SK-N-SH (cell line): ENCODE measurements around the gene CBLL2. TPM values are rescaled to one million over a fixed set of nuclear protein-coding genes. Genes with fewer than 3 reads are reported as not detected.

Source experiments
- CTCF ChIA-PET: fragments of 300-600, 350-600 bp; formaldehyde crosslinking; extraction: SDS; loops from one replicate; lab custom pipeline; 2021; lab: Yijun Ruan, JAX
- POLR2A ChIA-PET: fragments of 350-600 bp; sonication (Branson Sonifier 250); formaldehyde crosslinking; extraction: SDS; loops from one replicate; lab custom pipeline; 2020; ENCODE audit warnings: antibody characterized with exemption, inconsistent platforms; lab: Yijun Ruan, JAX
- DNase-seq: peaks from one replicate; pipeline ENCODE4 v3.0.0; 2012
- H2AFZ ChIP-seq: fragments of 200-600 bp; sonication (generic); 2 replicates; pipeline ENCODE4 v1.8.1; 2016; ENCODE audit warnings: antibody characterized with exemption, mild to moderate bottlenecking, low read depth
- H3F3A ChIP-seq: fragments of 200-600 bp; sonication (generic); replicated peaks from 2 replicates; pipeline ENCODE3; 2016; ENCODE audit warnings: antibody characterized with exemption, mild to moderate bottlenecking; ENCODE audit not compliant: insufficient read depth
- H3K27ac ChIP-seq, 2 experiments: fragments of 200-500 bp in 1 of 2; fragments of 200-600 bp in 1 of 2; sonication (Bioruptor generic) in 1 of 2; sonication (generic), shearing (Covaris generic) in 1 of 2; 2 replicates each; pipeline versions ENCODE4 v1.5.1 to v1.6.1; 2014 to 2016; ENCODE audit warnings: low read depth in 2 of 2, inconsistent platforms in 1 of 2, low read length in 1 of 2, mild to moderate bottlenecking in 1 of 2, mixed read lengths in 1 of 2
- H3K27me3 ChIP-seq: fragments of 200-600 bp; sonication (generic), shearing (Covaris generic); 2 replicates; pipeline ENCODE4 v1.6.1; 2016; ENCODE audit warnings: mixed run types; ENCODE audit not compliant: insufficient read depth
- H3K36me3 ChIP-seq, 2 experiments: fragments of 200-500 bp in 1 of 2; fragments of 200-600 bp in 1 of 2; sonication (Bioruptor generic) in 1 of 2; sonication (generic) in 1 of 2; replicated peaks in 1 of 2; 2 replicates each; pipeline versions ENCODE3 to v1.5.1; 2014 to 2016; ENCODE audit warnings: low read length in 1 of 2, mild to moderate bottlenecking in 1 of 2; ENCODE audit not compliant: insufficient read depth in 2 of 2, control insufficient read depth in 1 of 2
- H3K4me1 ChIP-seq, 2 experiments: fragments of 200-500 bp in 1 of 2; fragments of 200-600 bp in 1 of 2; sonication (Bioruptor generic) in 1 of 2; sonication (generic), shearing (Covaris generic) in 1 of 2; 2 replicates each; pipeline versions ENCODE4 v1.5.1 to v1.6.1; 2014 to 2016; ENCODE audit warnings: low read depth in 1 of 2, low read length in 1 of 2, mixed run types in 1 of 2; ENCODE audit not compliant: insufficient read depth in 2 of 2, control insufficient read depth in 1 of 2
- H3K4me2 ChIP-seq: fragments of 200-600 bp; sonication (generic), shearing (Covaris generic); 2 replicates; pipeline ENCODE4 v1.6.1; 2017; ENCODE audit warnings: mixed run types
- H3K4me3 ChIP-seq, 2 experiments: fragments of 200-500 bp in 1 of 2; fragments of 200-600 bp in 1 of 2; sonication (Bioruptor generic) in 1 of 2; sonication (generic), shearing (Covaris generic) in 1 of 2; 2 replicates each; pipeline versions ENCODE4 v1.5.1 to v1.8.1; 2014 to 2016; ENCODE audit warnings: low read depth in 2 of 2, inconsistent platforms in 1 of 2, low read length in 1 of 2, mild to moderate bottlenecking in 1 of 2, mixed read lengths in 1 of 2, moderate library complexity in 1 of 2
- H3K79me2 ChIP-seq: fragments of 200-600 bp; sonication (generic); 2 replicates; pipeline ENCODE4 v1.8.1; 2017; ENCODE audit warnings: mild to moderate bottlenecking; ENCODE audit not compliant: insufficient read depth
- H3K9ac ChIP-seq: fragments of 200-600 bp; sonication (generic); 2 replicates; pipeline ENCODE4 v1.6.1; 2017; ENCODE audit warnings: mixed run types
- H3K9me2 ChIP-seq: fragments of 200-600 bp; sonication (generic); 2 replicates; pipeline ENCODE4 v1.6.1; 2017; ENCODE audit warnings: mixed run types
- H3K9me3 ChIP-seq: fragments of 200-600 bp; sonication (generic); 2 replicates; pipeline ENCODE4 v1.6.1; 2017; ENCODE audit warnings: mixed run types, mild to moderate bottlenecking, moderate library complexity
- H4K20me1 ChIP-seq: fragments of 200-600 bp; sonication (generic); 2 replicates; pipeline ENCODE4 v1.6.1; 2017; ENCODE audit warnings: mild to moderate bottlenecking, mixed run types; ENCODE audit not compliant: insufficient read depth
- ELF1 ChIP-seq: IDR thresholded peaks from 2 replicates; pipeline ENCODE4 v1.4.0; 2012
- EZH2phosphoT487 ChIP-seq: fragments of 200-600 bp; sonication (generic); IDR thresholded peaks from 2 replicates; pipeline ENCODE4 v1.6.1; 2017; ENCODE audit warnings: low read depth, mixed run types, mild to moderate bottlenecking, antibody characterized with exemption, moderate library complexity, borderline replicate concordance
- GATA2 ChIP-seq: sonication (generic); formaldehyde crosslinking; IDR thresholded peaks from 2 replicates; pipeline ENCODE4 v1.5.0; 2020; ENCODE audit warnings: mild to moderate bottlenecking, missing genetic modification reagents
- IRF3 ChIP-seq: fragments of 150-350 bp; IDR thresholded peaks from 2 replicates; pipeline ENCODE4 v1.6.1; 2016; ENCODE audit warnings: mild to moderate bottlenecking, low read depth, low read length
- NFIC ChIP-seq: IDR thresholded peaks from 2 replicates; pipeline ENCODE4 v1.4.0; 2012; ENCODE audit warnings: borderline replicate concordance
- RCOR1 ChIP-seq: fragments of 150-350 bp; IDR thresholded peaks from 2 replicates; pipeline ENCODE4 v1.6.1; 2017; ENCODE audit warnings: antibody characterized with exemption, low read length
- RXRA ChIP-seq: IDR thresholded peaks from 2 replicates; pipeline ENCODE4 v1.4.0; 2012; ENCODE audit warnings: low read depth, mild to moderate bottlenecking, borderline replicate concordance
- TCF12 ChIP-seq: IDR thresholded peaks from 2 replicates; pipeline ENCODE4 v1.4.0; 2012
- USF2 ChIP-seq: fragments of 150-350 bp; IDR thresholded peaks from 2 replicates; pipeline ENCODE4 v1.6.1; 2017; ENCODE audit warnings: antibody characterized with exemption, low read length, low read depth, borderline replicate concordance
- ZBTB33 ChIP-seq: IDR thresholded peaks from 2 replicates; pipeline ENCODE4 v1.4.0; 2012; ENCODE audit warnings: low read depth, borderline replicate concordance
- WGBS: methylation state at CpG from one replicate; pipeline ENCODE4 v1.1.6; 2017; ENCODE audit warnings: low lambda C conversion rate; 5-methylcytosine and 5-hydroxymethylcytosine counted together
- polyA plus RNA-seq, 3 experiments: library from polyadenylated mRNA; depleted of rRNA; stranded (reverse); fragments of >200 nt; gene quantifications; 2 replicates each; pipeline ENCODE4 v1.2.3, GENCODE V29; 2012
- TF ChIP-seq, protein P1 (sequence below): IDR thresholded peaks from 2 replicates; pipeline ENCODE4; 2012
- TF ChIP-seq, protein P2 (sequence below): fragments of 200-600 bp; sonication (generic); IDR thresholded peaks from 2 replicates; pipeline ENCODE4 v1.6.1; 2017; ENCODE audit warnings: antibody characterized with exemption, mild to moderate bottlenecking, moderate library complexity

Gene CBLL2
- polyA plus RNA-seq, 1 of the 3 experiments (the other 2 are of a cell fraction), result not detected

DNA sequence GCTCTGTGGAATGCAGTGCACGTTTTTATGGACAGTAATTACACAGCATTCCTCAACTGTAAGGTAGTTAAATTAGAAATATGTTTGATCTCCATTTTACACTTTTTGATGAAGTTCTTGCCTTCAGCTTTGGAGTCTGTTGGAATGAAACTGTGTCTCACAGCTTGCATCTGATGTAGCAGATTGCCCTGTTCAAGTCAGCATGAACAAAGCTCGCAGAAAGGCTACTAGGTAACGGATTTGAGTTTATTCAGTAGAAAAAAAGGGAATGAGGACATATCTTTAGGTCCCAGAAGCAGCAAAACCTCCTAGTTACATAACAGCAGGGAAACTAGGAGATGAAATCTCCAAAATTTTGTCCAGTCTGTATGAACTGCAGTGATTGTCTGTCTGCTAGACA lies 24.3 kb upstream of the CBLL2 start:
- Histone ChIP-seq H2AFZ (no peak overlapping the region), H3K9me3 (no peaks in the 10 kb centered on the region), H3K4me2 (no peak overlapping the region), H3K9ac (no peak overlapping the region), H3K4me1 (0 out of 4 replicates have a peak, but pooled peaks cover 0 to 7% of the 10 kb centered on the region in 2 experiments), H3K36me3 (no peaks in the 10 kb centered on the region), H3K79me2 (no peaks in the 10 kb centered on the region), H3K9me2 (no peaks in the 10 kb centered on the region), H4K20me1 (no peaks in the 10 kb centered on the region)
- no peak for DNase-seq
- CTCF ChIA-PET, result interaction anchor here (1.6 kb wide), 1 partner anchor 263 kb away, joined by 3 read pairs; no protein-coding TSS in a partner anchor
- TF ChIP-seq EZH2phosphoT487, result no peak
- TF ChIP-seq USF2, result no peak
- no peak for TF ChIP-seq GATA2 (CRISPR knock-in tag)
- no peak for TF ChIP-seq ELF1
- no peak for TF ChIP-seq RCOR1
- TF ChIP-seq, protein P1, sequence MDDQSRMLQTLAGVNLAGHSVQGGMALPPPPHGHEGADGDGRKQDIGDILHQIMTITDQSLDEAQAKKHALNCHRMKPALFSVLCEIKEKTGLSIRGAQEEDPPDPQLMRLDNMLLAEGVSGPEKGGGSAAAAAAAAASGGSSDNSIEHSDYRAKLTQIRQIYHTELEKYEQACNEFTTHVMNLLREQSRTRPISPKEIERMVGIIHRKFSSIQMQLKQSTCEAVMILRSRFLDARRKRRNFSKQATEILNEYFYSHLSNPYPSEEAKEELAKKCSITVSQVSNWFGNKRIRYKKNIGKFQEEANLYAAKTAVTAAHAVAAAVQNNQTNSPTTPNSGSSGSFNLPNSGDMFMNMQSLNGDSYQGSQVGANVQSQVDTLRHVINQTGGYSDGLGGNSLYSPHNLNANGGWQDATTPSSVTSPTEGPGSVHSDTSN, result no peak
- TF ChIP-seq, protein P2, sequence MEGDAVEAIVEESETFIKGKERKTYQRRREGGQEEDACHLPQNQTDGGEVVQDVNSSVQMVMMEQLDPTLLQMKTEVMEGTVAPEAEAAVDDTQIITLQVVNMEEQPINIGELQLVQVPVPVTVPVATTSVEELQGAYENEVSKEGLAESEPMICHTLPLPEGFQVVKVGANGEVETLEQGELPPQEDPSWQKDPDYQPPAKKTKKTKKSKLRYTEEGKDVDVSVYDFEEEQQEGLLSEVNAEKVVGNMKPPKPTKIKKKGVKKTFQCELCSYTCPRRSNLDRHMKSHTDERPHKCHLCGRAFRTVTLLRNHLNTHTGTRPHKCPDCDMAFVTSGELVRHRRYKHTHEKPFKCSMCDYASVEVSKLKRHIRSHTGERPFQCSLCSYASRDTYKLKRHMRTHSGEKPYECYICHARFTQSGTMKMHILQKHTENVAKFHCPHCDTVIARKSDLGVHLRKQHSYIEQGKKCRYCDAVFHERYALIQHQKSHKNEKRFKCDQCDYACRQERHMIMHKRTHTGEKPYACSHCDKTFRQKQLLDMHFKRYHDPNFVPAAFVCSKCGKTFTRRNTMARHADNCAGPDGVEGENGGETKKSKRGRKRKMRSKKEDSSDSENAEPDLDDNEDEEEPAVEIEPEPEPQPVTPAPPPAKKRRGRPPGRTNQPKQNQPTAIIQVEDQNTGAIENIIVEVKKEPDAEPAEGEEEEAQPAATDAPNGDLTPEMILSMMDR, result no peak
- TF ChIP-seq RXRA, result no peak
- TF ChIP-seq, all 33 proteins: peak for 0
- WGBS, result 40% methylated on average over 3 of the region's 3 CpGs
- POLR2A ChIA-PET, result no interaction called here
- no peak overlapping the region for H3K27ac ChIP-seq
- H3K27me3 ChIP-seq, result no peaks in the 10 kb centered on the region
- peaks cover 21% of the 10 kb centered on the region for H3F3A ChIP-seq
- no peak overlapping the region for H3K4me3 ChIP-seq

DNA sequence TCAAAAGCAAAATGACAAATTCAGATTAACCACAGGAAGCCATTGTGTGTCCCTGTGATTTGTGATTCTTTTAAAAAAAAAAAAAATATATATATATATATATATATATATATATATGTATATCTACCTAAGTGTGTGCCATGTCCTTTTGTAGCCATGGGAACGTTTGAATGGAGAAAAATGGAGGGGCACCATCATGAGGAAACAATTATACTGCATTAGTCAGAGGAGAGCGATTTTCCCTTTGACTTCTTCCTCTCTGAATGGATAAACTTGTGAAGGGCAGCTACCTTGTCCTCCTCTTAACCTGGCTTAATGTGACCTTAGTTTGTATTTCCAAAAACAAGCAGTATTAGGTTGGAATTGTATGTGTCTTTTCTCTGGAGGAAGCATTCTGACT lies 23.3 kb upstream of the CBLL2 start:
- H3F3A ChIP-seq, result peaks cover 21% of the 10 kb centered on the region
- TF ChIP-seq NFIC, result no peak
- TF ChIP-seq ZBTB33, result no peak
- TF ChIP-seq TCF12, result 0 out of 2 replicates have a peak, but pooled peaks have one; percentile 7
- TF ChIP-seq IRF3, result no peak
- TF ChIP-seq, all 33 proteins: peak for 1
- H3K27me3 ChIP-seq, result no peaks in the 10 kb centered on the region
- no peak overlapping the region for H3K9ac ChIP-seq
- 0 out of 4 replicates have a peak, but pooled peaks cover 0 to 7% of the 10 kb centered on the region in 2 experiments for H3K4me1 ChIP-seq
- ChIA-PET POLR2A (no interaction called here), CTCF (no interaction called here)
- no peak overlapping the region for H2AFZ ChIP-seq
- no peaks in the 10 kb centered on the region for H3K79me2 ChIP-seq
- no peaks in the 10 kb centered on the region for H3K9me2 ChIP-seq
- H3K9me3 ChIP-seq, result no peaks in the 10 kb centered on the region
- H3K27ac ChIP-seq, result no peak overlapping the region
- H3K4me2 ChIP-seq, result no peak overlapping the region
- DNase-seq, result no peak
- no peaks in the 10 kb centered on the region for H4K20me1 ChIP-seq
- H3K4me3 ChIP-seq, result no peak overlapping the region
- 26% methylated on average over 2 of the region's 2 CpGs for WGBS
- no peaks in the 10 kb centered on the region for H3K36me3 ChIP-seq
